AG04449 (cell line): Measurements from ENCODE around the gene SACM1L.

Source experiments
- CTCF ChIA-PET: fragments of 350-600 bp; formaldehyde crosslinking; extraction: SDS; loops from one replicate; lab custom pipeline; 2021; ENCODE audit warnings: antibody characterized with exemption; lab: Yijun Ruan, JAX
- POLR2A ChIA-PET: fragments of 400-600, 350-600 bp; formaldehyde crosslinking; extraction: SDS; loops from one replicate; lab custom pipeline; 2020; ENCODE audit warnings: antibody characterized with exemption, inconsistent platforms; lab: Yijun Ruan, JAX
- DNase-seq: peaks from one replicate; pipeline ENCODE4 v3.0.0-alpha.2; 2010; ENCODE audit warnings: low read depth, low spot score
- H3K4me3 ChIP-seq: 2 replicates; pipeline ENCODE4 v1.5.1; 2011; ENCODE audit warnings: low read depth, mild to moderate bottlenecking, control low read depth, low read length
- TF ChIP-seq, protein P1 (sequence below): IDR thresholded peaks from one replicate; pipeline ENCODE4 v1.5.1; 2011; ENCODE audit warnings: mild to moderate bottlenecking, moderate library complexity, low read length, control low read depth, inconsistent platforms; ENCODE audit not compliant: insufficient read depth; ENCODE audit errors: missing control alignments

SACM1L gene, protein sequence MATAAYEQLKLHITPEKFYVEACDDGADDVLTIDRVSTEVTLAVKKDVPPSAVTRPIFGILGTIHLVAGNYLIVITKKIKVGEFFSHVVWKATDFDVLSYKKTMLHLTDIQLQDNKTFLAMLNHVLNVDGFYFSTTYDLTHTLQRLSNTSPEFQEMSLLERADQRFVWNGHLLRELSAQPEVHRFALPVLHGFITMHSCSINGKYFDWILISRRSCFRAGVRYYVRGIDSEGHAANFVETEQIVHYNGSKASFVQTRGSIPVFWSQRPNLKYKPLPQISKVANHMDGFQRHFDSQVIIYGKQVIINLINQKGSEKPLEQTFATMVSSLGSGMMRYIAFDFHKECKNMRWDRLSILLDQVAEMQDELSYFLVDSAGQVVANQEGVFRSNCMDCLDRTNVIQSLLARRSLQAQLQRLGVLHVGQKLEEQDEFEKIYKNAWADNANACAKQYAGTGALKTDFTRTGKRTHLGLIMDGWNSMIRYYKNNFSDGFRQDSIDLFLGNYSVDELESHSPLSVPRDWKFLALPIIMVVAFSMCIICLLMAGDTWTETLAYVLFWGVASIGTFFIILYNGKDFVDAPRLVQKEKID

DNA sequence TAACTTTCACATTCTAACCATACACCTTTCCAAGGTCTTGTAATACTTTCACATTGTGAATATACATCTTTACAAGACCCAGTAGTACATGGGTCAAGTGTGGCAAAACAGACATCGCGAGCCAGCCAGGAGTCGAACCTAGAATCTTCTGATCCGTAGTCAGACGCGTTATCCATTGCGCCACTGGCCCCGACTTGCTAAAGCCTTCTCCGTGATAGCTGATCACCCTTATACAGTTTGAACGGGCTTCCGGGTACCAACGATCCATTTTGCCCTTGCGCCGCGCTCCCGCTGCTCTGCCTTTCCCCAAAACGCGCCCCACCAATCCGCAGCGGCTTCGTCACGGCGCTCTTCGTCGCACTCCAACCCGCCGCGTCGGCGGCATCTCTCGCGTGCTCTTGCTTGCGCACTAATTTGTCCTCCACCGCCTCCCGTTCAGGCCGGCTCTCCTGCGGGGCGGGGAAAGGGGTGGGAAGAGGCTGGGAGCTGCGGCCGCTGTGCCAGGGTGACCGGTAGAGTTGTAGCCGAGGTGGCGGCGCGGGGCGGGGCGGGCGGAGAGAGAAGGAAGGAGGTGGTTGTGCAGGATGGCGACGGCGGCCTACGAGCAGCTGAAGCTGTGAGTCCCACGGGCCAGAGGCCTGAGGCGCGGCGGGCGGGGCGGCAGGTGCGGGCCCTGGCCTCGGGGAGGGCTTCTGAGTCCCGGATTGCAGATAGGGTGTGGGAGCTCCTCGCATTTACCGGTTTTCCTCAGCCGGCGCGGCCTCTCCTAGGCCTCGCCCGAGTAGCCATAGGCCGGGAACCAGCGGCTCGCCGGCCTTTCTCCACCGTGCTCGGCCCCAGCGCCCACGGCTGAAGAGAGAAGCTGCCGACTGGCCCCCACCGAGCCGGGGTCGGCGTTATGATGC, at the start of gene SACM1L:
SACM1L (plus strand) TSS at position 515 of the 905 bp plus-strand sequence; CDS start at position 585, 70 bp downstream.
- CTCF ChIA-PET = interaction anchor here (0.7 to 6.8 kb wide), 13 partner anchors 10 to 240 kb away, joined by 3 to 48 read pairs (median 4); no protein-coding TSS in a partner anchor

GRCh38 chr3:45640091-45640507, 49.1 kb upstream of the SACM1L start:
- ChIA-PET CTCF (interaction anchor here (2.6 kb wide), 1 partner anchor 20 kb away, joined by 11 read pairs; no protein-coding TSS in a partner anchor), POLR2A (no interaction called here)
- DNase-seq = no peak
- H3K4me3 ChIP-seq = no peak overlapping the region
- TF ChIP-seq, protein P1, sequence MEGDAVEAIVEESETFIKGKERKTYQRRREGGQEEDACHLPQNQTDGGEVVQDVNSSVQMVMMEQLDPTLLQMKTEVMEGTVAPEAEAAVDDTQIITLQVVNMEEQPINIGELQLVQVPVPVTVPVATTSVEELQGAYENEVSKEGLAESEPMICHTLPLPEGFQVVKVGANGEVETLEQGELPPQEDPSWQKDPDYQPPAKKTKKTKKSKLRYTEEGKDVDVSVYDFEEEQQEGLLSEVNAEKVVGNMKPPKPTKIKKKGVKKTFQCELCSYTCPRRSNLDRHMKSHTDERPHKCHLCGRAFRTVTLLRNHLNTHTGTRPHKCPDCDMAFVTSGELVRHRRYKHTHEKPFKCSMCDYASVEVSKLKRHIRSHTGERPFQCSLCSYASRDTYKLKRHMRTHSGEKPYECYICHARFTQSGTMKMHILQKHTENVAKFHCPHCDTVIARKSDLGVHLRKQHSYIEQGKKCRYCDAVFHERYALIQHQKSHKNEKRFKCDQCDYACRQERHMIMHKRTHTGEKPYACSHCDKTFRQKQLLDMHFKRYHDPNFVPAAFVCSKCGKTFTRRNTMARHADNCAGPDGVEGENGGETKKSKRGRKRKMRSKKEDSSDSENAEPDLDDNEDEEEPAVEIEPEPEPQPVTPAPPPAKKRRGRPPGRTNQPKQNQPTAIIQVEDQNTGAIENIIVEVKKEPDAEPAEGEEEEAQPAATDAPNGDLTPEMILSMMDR = no peak

More for the DNA sequence above, at the start of gene SACM1L:
- peak within 1 kb of the TSS; percentile 71 for H3K4me3 ChIP-seq
- POLR2A ChIA-PET = interaction anchor here (1.0 to 1.3 kb wide), 4 partner anchors 22 to 210 kb away, joined by 3 to 6 read pairs (median 4); no protein-coding TSS in a partner anchor
- peak; percentile 91 for DNase-seq
- TF ChIP-seq, protein P1 = no peak

DNA sequence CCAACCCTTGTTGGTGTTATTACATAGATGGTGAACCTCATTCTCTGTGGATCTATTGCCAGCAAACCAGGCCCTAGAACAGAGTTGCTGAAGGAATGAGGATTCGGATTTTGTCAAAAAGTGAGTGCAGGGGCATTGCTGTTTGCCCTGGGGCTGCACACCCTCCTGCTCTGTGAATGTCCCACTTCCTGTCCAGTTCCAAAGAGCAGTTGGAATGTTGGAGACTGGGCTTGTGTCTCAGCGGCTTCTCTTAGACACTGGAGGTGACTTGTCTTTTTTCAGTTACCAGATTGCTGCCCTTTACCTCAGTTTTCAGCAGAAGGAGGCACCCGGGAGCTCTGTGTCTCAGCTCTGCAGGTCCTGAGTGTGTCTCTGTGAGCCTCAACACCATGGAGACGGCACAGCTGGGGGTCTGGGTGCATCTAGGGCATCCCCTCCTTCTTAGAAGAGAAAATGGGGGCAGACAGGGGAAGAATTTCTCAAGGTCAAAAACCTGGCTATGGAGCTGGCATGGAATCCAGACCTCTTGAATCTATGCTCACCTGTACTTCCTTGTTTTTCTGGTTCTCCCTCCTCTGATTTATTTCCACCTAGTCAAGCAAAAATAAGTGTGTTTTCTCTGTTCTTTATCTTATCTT, 48.4 kb upstream of the SACM1L start:
- ChIA-PET POLR2A (no interaction called here), CTCF (interaction anchor here (1.3 to 7.3 kb wide), 2 partner anchors 14 to 19 kb away, joined by 5 to 68 read pairs; no protein-coding TSS in a partner anchor)
- DNase-seq = no peak
- TF ChIP-seq, protein P1 = no peak
- no peak overlapping the region for H3K4me3 ChIP-seq

DNA sequence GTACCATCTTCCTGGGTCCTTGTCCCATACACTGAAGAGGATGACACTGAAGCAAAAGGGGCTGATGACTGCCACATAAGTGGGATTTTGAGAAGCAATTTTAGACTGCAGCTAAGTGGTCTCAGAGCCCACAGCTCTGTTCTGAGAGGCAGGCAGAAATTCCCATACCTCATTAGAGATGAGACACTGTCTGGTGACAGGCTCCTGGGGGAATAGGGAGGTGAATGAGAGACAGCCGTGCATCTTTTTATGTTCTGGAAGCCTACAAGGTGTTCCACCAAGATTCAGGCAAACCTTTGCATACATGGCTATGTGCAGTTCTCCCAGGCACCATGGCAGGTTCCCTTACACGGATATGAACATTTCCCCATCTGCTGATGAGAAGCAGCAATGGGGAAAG, 47.4 kb upstream of the SACM1L start:
- TF ChIP-seq, protein P1 = no peak
- DNase-seq = no peak
- H3K4me3 ChIP-seq = no peak overlapping the region
- ChIA-PET CTCF (interaction anchor here (0.6 to 7.3 kb wide), 3 partner anchors 14 to 422 kb away, joined by 3 to 68 read pairs (median 5); no protein-coding TSS in a partner anchor), POLR2A (no interaction called here)

DNA sequence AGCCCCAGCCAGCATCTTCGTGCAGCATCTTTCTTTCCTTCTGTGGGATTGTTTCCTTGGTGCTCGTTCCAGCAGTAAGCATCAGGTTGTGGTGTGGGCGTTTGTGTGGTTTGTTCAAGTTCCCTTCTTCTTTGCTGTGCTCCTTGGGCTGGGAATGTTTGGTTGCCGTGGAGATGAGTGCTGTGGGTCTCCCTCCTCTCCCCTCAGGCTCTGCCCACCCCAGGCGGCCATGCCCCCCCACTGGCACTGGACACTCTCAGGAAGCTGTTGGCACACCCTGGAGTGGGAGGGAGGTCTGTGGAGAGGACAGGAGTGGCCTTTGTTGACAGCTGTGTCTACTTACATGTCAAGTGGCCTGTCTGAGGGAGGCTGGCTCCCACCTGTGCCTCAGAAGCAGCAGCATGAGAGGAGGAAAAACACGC, 46.5 kb upstream of the SACM1L start:
- no peak for DNase-seq
- ChIA-PET POLR2A (interaction anchor here (0.6 kb wide), 2 partner anchors 444 to 556 kb away, joined by 3 read pairs; no protein-coding TSS in a partner anchor), CTCF (interaction anchor here (1.3 to 7.3 kb wide), 3 partner anchors 9 to 133 kb away, joined by 3 to 68 read pairs (median 4); no protein-coding TSS in a partner anchor)
- H3K4me3 ChIP-seq = no peak overlapping the region
- TF ChIP-seq, protein P1 = no peak
